NCI-H2171 treated with DMSO at 0.1 percent for 48 hours (cell line): ENCODE measurements around the gene JAG1.

Source experiments
- DNase-seq: peaks from one replicate; lab custom pipeline; 2025; lab: John Stamatoyannopoulos, UW

Gene JAG1

GRCh38 chr20:10673842-10674683, at the start of gene JAG1:
TSS of gene JAG1 (minus strand) at chr20:10673999. CDS start at chr20:10673530, 469 bp downstream.
- peak; percentile 93 for DNase-seq

GRCh38 chr20:10721976-10722375, 48.2 kb upstream of the JAG1 start:
- no peak for DNase-seq

DNA sequence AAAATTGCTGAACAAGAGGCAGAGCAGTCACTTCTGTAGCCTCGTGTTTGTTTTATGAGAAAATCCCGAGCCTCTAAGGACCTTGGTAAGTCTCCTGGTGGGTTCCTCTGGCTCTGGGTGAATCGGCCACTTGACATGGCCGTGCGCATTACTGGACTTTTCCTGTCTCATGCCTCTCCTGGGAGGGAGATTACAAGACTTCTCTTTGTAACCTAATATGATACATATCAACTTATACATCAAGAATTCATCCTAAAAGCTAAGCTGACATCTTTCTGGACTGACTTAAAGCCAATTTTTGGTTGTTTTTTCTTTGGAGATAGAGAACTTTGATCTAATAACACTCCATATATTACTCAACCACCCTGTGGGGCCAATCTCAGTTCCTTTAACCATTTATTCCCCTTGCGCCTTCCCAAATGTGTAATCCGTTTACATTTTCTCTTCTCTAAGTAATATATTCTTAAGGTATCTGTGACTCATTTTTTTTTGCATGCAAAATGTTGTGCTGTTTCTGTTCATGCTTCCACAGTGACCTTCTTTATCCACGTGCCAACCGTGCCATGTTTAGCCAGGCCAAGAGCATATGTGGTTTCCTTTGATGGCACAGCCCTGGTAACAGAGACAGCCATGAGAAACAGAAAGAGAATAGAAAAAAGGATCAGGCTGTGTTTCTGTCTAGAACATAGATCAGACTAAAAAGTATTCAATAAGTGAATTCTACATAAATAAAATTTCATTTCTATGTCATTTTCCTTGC, 47.5 kb upstream of the JAG1 start:
- DNase-seq = no peak

DNA sequence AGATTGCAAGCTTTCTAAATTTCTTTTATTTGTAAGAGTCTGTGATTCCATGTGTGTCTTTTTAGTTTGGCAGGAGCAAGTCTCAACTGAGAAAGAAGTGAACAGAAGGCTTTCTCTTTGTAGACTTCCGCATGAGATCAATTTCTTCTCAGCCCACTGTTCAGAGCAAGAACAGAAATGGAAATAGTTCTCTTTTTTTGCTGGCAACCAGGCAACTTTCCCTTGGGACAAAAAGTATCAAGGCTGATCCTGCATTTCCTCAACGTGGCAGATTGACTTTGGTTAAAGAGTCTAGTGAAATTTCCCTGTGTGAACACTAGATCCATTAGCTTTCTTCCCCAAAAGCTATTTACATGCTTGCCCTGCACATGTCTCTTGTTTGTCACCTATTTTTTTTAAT, 46.8 kb upstream of the JAG1 start:
- DNase-seq = peak; percentile 62

DNA sequence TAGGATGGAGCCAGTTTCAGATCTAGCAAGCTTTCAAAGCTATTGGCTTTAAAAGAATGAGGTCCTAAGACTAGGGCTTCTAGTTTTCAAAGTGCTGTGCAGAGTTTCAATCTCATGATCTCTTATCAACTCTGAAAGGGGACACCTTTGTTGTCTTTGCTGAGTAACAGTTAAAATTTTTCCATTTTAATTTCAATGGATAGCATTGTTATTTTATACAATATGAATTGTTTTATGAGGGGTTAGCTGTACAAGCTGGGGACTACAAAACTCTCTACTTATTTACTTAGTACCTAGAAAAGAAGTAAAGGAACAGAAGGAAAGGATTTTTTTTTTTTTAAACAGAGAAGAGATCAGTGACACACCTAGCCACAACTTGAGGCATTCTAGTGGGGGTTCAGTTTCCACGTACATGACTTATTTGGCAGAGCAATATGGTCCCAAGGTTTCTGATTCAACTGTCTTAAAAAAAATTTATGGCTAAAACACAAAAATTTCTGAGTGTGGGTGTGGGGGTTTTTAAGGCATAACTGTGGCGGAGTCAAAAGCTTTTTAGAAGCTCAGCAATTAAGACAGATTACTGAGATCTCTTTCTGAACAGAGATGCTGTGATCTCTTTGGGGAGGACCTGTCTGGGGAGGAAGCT, 46.1 kb upstream of the JAG1 start:
- DNase-seq = peak; percentile 29

GRCh38 chr20:10718661-10719060, 44.9 kb upstream of the JAG1 start:
- no peak for DNase-seq

DNA sequence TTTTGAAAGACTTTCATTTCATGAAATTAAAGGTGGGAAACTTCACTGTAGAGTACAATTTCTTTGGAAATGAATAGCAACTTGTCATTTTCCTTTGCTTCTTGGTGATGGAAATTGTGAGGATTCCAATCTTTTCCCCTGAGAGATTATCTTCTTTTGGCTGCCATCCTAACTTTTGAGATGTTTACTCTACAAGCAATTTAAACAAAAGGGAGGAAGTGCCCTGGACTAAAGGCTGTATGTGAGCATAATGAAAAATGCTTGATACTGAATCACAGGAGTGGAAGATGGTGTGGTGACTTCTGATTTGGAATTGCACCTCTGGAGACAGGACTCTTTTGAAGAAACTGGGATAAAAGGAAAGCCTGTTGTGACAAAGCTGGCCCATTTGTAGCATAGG, 43.1 kb upstream of the JAG1 start:
- peak; percentile 76 for DNase-seq

DNA sequence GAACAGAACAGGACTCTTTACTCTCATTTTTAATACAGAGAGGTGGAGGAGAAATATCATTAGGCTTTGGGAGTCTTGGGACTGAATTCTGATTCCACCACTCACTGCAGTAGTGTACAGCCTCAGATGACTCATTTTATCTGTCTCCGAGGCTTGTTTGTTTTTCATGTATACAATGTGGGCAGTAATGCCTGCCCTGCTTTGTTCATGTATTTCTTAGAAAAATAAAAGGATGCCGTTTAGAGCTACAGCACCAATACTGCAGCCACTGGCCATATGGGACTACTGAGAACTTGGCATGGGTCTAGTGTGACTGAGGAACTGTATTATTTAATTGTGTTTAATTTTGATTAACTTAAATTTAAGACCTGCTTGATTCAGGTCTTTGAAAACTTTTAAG, 41.2 kb upstream of the JAG1 start:
- no peak for DNase-seq

DNA sequence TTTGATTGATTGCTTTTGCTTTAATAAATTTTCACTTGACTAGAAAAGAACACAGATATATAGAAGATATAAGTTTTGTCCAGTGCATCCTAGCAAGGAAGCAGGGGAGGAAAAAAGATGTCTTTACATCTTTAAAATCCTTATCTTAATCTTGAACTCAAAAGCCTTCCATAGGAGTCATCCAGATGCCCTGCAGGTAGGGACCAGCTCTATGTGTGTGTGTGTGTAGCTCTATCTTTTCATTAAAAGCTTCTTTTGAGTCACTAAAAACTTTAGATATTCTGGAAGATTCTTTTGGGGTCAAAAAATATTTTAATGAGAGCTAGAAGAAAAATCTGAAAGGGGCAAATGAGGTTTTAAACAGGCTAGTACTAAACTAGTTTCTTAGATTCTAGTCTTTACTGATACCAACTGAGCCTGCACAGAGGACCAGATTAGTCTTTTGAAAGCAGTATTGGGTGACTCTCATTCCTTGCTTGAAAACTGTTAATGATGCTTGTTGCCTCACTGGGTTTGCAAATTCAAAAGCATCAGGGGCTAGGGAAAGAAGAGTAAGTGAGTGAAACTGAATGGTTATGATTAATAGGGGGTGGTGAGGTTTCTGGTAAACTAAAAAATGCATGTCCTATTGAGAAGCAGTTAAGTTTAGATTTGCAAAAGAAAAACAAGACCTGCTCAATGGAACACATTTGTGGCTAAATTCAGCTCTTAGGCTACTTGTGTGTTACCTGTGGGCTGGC, 40.6 kb upstream of the JAG1 start:
- no peak for DNase-seq

GRCh38 chr20:10713161-10713560, 39.4 kb upstream of the JAG1 start:
- peak; percentile 36 for DNase-seq

DNA sequence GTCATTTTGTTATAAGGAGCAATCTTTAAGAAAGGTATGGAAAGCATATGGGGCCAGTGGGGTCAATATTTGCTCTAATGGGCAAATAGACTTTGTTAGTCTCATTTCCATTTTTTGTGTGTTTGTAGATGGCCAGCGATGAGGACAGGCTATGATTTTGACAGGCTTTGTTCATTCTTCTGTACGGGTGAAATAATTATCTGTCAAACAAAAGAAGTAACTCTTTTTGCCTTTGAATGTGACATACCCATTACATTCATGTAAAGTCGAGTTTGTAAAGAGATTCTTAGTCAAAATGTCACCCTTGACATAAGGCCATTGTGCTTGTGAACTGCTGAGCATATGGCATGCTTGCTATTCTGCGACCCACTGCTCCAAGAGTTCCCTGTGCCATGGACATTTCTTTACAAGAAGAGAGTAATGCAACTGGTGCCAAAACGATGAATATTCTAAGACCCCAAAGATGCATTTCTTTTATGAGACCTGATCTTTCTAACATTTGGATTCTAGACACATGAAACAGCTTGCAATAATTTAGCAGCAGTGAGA, 38.2 kb upstream of the JAG1 start:
- DNase-seq = peak; percentile 16

DNA sequence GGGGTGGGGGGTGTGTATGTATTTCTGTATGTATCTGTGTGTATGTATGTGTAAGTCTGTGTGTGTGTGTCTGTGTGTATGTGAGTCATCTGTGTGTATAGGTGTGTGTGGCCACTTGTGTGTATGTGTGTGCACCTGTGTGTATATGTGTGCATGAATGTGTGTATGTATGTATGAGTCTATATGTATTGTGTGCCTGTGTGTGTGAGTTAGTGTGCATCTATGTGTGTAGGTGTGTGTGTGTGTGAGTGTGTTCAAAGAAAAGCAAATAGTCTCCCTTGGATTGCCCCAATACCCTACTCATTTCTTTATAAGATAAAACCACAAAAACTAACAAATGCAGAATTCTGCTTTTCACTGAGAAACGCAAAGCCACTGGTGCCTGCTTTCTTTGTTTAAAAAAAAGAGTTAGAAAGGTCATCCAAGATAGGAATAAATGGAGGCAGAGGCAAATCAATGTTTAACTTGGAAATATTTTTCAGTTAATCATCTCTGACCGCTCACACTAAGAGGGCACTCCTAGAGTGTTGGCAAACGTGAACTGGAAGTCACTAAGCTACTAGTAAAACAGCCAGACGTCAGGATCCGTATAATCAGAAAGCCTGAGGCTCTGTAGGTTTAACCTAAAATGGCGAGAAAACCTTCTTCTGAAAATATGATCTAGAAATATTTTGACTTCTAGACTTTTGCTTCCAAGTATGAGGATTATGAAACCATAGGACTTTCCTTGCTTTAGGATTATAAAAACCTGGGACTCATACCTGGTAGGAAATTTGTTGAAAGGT, 37.4 kb upstream of the JAG1 start:
- DNase-seq = no peak

GRCh38 chr20:10709916-10710315, 36.1 kb upstream of the JAG1 start:
- no peak for DNase-seq

DNA sequence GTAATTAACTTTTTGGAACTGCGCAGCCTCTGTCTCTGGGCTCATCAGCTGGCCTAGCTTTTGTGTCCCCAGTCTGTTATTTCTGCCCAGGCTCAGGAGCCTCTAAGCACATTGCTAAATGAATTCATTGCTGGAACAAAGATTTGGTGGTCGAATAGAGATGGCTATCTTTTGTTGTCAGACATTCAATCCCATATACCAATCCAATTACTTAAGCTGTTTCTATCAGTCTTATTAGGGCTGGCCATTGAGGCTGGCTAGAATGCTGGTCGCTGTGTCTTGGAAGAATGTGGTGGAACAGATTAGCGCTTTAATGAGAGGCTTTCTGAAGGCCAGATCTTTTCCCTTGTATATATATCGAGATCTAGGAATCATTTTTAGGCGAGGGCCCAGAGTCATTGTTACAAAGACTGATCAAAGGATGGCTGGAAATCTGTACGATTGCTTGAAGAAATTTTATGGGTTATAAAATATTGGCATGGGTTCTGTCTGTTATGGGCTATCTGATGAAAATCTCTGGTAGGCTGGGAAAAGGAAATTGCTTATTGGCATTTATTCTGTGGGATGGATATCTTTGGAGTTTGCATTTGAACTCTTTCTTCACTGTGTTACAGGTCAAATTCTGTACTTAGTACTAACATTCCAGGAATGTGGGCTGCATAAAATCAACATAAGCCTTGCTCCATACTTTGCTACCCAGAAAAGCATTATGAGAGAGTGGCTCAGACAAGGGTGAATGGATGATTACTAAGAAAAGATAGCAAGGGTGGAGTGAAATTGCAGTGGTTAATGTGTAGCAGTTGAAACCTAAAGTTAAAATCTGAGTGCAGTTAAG, 34.8 kb upstream of the JAG1 start:
- no peak for DNase-seq

DNA sequence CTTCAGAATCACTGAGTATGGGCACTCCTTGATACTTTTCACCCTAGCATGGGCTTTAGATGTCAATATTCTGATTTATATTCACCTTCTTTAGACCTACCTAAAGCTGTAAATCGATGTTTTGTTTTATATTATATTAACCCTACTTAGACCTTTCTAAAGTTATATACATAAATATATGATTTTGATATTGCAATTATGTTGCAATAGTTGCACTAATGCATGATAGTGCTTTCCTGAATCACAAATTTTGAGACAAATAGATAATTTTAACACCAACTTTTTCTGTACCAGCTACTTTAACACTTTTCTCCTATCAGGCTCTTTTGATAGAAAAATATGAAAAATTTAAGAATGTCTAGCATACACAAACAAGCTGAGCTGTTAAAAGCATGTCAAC, 34.0 kb upstream of the JAG1 start:
- no peak for DNase-seq

DNA sequence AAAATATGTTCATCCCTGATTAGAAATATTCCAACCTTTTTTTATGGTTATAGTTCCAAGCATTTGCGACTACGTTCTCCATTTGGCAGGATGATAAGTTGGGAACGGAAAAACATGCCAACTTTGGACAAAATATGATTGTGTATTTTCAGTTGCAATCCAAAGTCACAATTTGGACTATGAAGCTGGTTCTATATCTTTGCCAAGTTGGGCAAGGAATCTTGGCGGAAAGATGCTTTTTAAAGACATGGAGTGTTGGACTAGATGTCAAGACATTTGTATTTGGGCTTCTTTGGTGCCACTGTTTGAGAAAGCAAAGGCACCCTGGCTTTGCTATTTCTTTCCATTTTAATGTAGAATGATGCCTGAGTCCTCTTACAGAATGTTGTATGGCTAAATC, 33.3 kb upstream of the JAG1 start:
- no peak for DNase-seq

GRCh38 chr20:10706460-10706811, 32.6 kb upstream of the JAG1 start:
- no peak for DNase-seq

DNA sequence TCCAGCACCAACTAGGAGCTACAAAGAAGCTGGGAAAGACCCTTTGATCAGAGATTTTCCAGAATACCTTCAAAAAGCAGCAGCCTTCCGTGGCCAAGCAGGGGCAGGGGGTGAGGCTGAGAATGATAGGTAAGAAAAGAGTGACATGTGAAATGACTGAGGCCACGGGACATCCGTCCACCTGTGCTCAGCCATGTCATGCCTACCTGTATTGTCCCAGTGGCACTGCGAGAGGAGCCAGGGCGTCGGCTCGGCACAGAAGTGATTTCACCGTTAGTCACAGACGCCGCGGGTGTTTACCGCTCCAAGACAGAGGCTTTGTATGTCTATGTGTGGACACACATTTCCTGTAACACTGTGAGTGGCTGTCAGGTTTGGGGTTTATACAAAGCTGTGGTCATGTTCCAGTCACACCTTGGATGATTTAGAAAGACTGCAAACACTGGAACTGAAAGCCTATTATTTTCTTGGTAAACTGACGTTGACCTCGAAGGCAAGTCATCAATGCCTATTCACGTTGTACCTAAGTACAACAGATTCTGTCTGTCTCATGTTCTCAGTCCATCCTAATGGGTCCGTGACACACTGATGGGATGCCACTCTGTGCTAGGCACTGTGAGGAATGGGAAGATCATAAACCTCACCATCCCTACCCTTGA, 32.1 kb upstream of the JAG1 start:
- DNase-seq = no peak

- no peak for DNase-seq
Observed at GRCh38 chr20:10701607-10702006, 27.8 kb upstream of the JAG1 start.

- DNase-seq = no peak
Observed at GRCh38 chr20:10699941-10700340, 26.1 kb upstream of the JAG1 start.
